Measurements from ENCODE around the gene EEFSEC.

Gene EEFSEC

DNA sequence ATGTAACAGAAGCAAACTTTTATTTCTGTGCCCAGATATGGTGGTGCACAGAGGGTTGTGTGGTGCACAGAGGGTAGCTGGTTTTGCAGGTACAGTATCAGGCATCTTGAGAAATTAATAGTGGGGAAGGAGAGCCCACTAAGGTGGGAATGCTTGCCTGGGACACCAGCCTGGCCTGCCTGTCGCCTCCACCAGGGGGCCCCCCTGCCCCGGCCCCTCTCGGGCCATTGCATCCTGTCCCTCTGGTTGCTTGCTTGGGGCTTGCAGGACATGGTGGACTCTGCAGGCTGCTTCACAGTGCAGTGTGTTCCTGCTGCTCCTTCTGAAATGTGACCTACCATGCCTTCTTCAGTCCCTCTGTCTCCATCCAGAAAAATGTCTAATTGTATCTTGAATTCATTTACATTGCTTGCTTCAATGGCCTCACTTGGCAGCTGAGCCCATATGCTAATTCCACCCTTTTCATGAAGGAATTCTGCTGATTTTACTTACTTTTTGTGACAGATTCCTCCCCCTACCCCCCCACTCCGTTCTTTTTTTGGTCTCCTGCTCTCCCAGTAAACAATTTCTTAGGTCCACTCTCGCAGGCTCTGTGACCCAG lies 73.6 kb downstream of the EEFSEC start:
- no peak overlapping the region for H3K9ac ChIP-seq (ENCODE audit: low read depth, low read length, poor library complexity)
- no peak overlapping the region for H3K4ac ChIP-seq (ENCODE audit: low read length)
- H2BK120ac ChIP-seq (ENCODE audit: low read depth, low read length): no peak overlapping the region
- no peak overlapping the region for H2BK12ac ChIP-seq (ENCODE audit: low read length)
- H3K9me3 ChIP-seq (replicated peaks in 1 of 2; ENCODE audit: control insufficient read depth in 2 of 2, insufficient read depth in 1 of 2, low read depth in 1 of 2, low read length in 2 of 2): peaks cover 8 to 11% of the 10 kb centered on the region in 2 donors
- H2BK5ac ChIP-seq (ENCODE audit: low read length): no peak overlapping the region
- no peak overlapping the region for H3K14ac ChIP-seq (ENCODE audit: low read length)
- no peak overlapping the region for H4K8ac ChIP-seq (ENCODE audit: low read depth, low read length)
- no peaks in the 10 kb centered on the region for H3K79me1 ChIP-seq (ENCODE audit: low read depth, low read length)
- H2AK5ac ChIP-seq (ENCODE audit: low read depth, low read length): no peak overlapping the region
- no peak overlapping the region for H3K27ac ChIP-seq (replicated peaks; ENCODE audit: low read length)
- DNase-seq (ENCODE audit: low spot score): peak; percentile 23
- H3K23ac ChIP-seq (ENCODE audit: low read depth, low read length, poor library complexity): no peak overlapping the region
- no peaks in the 10 kb centered on the region for H3K27me3 ChIP-seq (ENCODE audit: control insufficient read depth in 3 of 3, insufficient read depth in 3 of 3, low read depth in 1 of 3, low read length in 3 of 3)
- no peak overlapping the region for H2BK15ac ChIP-seq (ENCODE audit: low read length)
- peaks cover 11 to 15% of the 10 kb centered on the region in 2 donors for H3K4me1 ChIP-seq (ENCODE audit: control insufficient read depth in 2 of 2, insufficient read depth in 1 of 2, low read depth in 1 of 2, low read length in 2 of 2)
- H3K36me3 ChIP-seq (replicated peaks in 1 of 2; ENCODE audit: control insufficient read depth in 2 of 2, insufficient read depth in 2 of 2, low read length in 2 of 2): no peaks in the 10 kb centered on the region
- no peak overlapping the region for H3K4me2 ChIP-seq (ENCODE audit: insufficient read depth, low read length, poor library complexity, severe bottlenecking)
- H4K91ac ChIP-seq (ENCODE audit: low read depth, low read length, poor library complexity): no peak overlapping the region
- no CpG with 5 or more reads among the region's 5 CpGs for WGBS, 2 donors (ENCODE audit: extremely low coverage in 2 of 2, insufficient read length in 2 of 2, insufficient replicate concordance in 1 of 2)
- H3K4me3 ChIP-seq (ENCODE audit: low read length in 2 of 2): no peak overlapping the region
- H3K18ac ChIP-seq (ENCODE audit: low read length): no peak overlapping the region
- no peak overlapping the region for H2AFZ ChIP-seq (ENCODE audit: low read length)

DNA sequence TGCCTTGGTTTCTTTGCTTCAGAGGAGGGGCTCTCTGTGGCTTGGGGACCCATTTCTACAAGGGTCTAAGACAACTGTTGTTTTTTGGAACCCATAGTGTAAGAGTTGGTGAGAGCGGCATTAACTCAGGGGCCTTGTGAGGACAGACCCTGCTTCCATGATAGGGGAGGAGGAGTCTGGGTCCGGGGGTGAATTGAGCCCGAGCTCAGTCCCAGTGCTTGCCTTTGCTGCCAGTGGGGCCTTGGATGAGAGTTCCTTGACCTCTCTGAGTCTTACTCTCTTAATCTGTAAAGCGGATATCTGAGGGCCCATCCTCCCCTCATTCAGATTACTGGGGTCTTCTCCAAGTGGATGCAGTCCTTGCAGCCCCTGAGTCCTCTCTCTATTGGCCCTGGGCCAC lies 74.2 kb downstream of the EEFSEC start:
- no peak overlapping the region for H3K18ac ChIP-seq (ENCODE audit: low read length)
- H3K79me1 ChIP-seq (ENCODE audit: low read depth, low read length): no peaks in the 10 kb centered on the region
- no peaks in the 10 kb centered on the region for H3K36me3 ChIP-seq (replicated peaks in 1 of 2; ENCODE audit: control insufficient read depth in 2 of 2, insufficient read depth in 2 of 2, low read length in 2 of 2)
- H2BK15ac ChIP-seq (ENCODE audit: low read length): no peak overlapping the region
- H2BK120ac ChIP-seq (ENCODE audit: low read depth, low read length): no peak overlapping the region
- no peak overlapping the region for H3K23ac ChIP-seq (ENCODE audit: low read depth, low read length, poor library complexity)
- H4K91ac ChIP-seq (ENCODE audit: low read depth, low read length, poor library complexity): no peak overlapping the region
- H3K9ac ChIP-seq (ENCODE audit: low read depth, low read length, poor library complexity): no peak overlapping the region
- H3K4ac ChIP-seq (ENCODE audit: low read length): no peak overlapping the region
- peaks cover 11 to 17% of the 10 kb centered on the region in 2 donors for H3K4me1 ChIP-seq (ENCODE audit: control insufficient read depth in 2 of 2, insufficient read depth in 1 of 2, low read depth in 1 of 2, low read length in 2 of 2)
- H3K27me3 ChIP-seq (ENCODE audit: control insufficient read depth in 3 of 3, insufficient read depth in 3 of 3, low read depth in 1 of 3, low read length in 3 of 3): no peaks in the 10 kb centered on the region
- H3K9me3 ChIP-seq (replicated peaks in 1 of 2; ENCODE audit: control insufficient read depth in 2 of 2, insufficient read depth in 1 of 2, low read depth in 1 of 2, low read length in 2 of 2): peaks cover 8 to 11% of the 10 kb centered on the region in 2 donors
- H4K8ac ChIP-seq (ENCODE audit: low read depth, low read length): no peak overlapping the region
- no peak overlapping the region for H3K4me3 ChIP-seq (ENCODE audit: low read length in 2 of 2)
- no peak overlapping the region for H3K27ac ChIP-seq (replicated peaks; ENCODE audit: low read length)
- no CpG with 5 or more reads among the region's 4 CpGs for WGBS, 2 donors (ENCODE audit: extremely low coverage in 2 of 2, insufficient read length in 2 of 2, insufficient replicate concordance in 1 of 2)
- DNase-seq (ENCODE audit: low spot score): no peak
- H2BK5ac ChIP-seq (ENCODE audit: low read length): no peak overlapping the region
- H2BK12ac ChIP-seq (ENCODE audit: low read length): no peak overlapping the region
- no peak overlapping the region for H2AFZ ChIP-seq (ENCODE audit: low read length)
- no peak overlapping the region for H2AK5ac ChIP-seq (ENCODE audit: low read depth, low read length)
- no peak overlapping the region for H3K14ac ChIP-seq (ENCODE audit: low read length)
- H3K4me2 ChIP-seq (ENCODE audit: insufficient read depth, low read length, poor library complexity, severe bottlenecking): no peak overlapping the region

DNA sequence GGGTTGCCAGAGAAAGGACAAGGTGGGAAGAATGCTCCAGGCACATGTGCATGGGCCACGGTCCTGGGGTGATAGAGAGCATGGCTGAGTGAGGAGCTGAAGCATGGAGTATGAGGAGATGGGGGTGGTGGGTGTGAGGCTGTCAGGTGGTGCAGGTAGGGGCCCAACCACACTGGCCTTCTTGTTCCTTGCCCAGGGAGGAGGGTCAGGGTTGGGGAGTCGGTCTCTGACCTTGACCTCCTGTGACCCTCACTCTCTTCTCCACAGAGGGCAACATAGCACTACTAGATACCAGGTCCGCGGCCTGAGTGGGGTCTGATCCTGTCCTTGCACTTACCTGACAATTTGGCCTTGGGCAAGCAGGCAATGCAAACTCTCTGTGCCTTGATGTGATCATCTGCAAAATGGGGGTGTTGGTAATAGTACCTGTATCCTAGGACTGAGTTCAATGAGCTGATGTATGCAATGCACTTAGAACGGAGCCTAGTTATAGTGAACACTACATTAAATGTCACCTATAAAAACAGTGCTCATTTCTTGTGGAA lies 75.2 kb downstream of the EEFSEC start:
- no peak overlapping the region for H3K4me2 ChIP-seq (ENCODE audit: insufficient read depth, low read length, poor library complexity, severe bottlenecking)
- H2AFZ ChIP-seq (ENCODE audit: low read length): no peak overlapping the region
- peak overlapping the region; percentile 1 for H2BK5ac ChIP-seq (ENCODE audit: low read length)
- no peak overlapping the region for H3K4ac ChIP-seq (ENCODE audit: low read length)
- peak overlapping the region; percentile 2 for H3K9ac ChIP-seq (ENCODE audit: low read depth, low read length, poor library complexity)
- no peak overlapping the region for H2BK120ac ChIP-seq (ENCODE audit: low read depth, low read length)
- no CpG with 5 or more reads among the region's 5 CpGs for WGBS, 2 donors (ENCODE audit: extremely low coverage in 2 of 2, insufficient read length in 2 of 2, insufficient replicate concordance in 1 of 2)
- H4K91ac ChIP-seq (ENCODE audit: low read depth, low read length, poor library complexity): no peak overlapping the region
- H4K8ac ChIP-seq (ENCODE audit: low read depth, low read length): no peak overlapping the region
- no peak overlapping the region for H3K18ac ChIP-seq (ENCODE audit: low read length)
- H3K36me3 ChIP-seq (replicated peaks in 1 of 2; ENCODE audit: control insufficient read depth in 2 of 2, insufficient read depth in 2 of 2, low read length in 2 of 2): no peaks in the 10 kb centered on the region
- no peak for DNase-seq (ENCODE audit: low spot score)
- no peak overlapping the region for H2BK15ac ChIP-seq (ENCODE audit: low read length)
- H3K23ac ChIP-seq (ENCODE audit: low read depth, low read length, poor library complexity): no peak overlapping the region
- no peaks in the 10 kb centered on the region for H3K79me1 ChIP-seq (ENCODE audit: low read depth, low read length)
- H3K27ac ChIP-seq (replicated peaks; ENCODE audit: low read length): no peak overlapping the region
- H3K4me3 ChIP-seq (ENCODE audit: low read length in 2 of 2): no peak overlapping the region
- no peak overlapping the region for H2BK12ac ChIP-seq (ENCODE audit: low read length)
- no peaks in the 10 kb centered on the region for H3K27me3 ChIP-seq (ENCODE audit: control insufficient read depth in 3 of 3, insufficient read depth in 3 of 3, low read depth in 1 of 3, low read length in 3 of 3)
- no peak overlapping the region for H3K14ac ChIP-seq (ENCODE audit: low read length)
- no peak overlapping the region for H2AK5ac ChIP-seq (ENCODE audit: low read depth, low read length)
- H3K4me1 ChIP-seq (ENCODE audit: control insufficient read depth in 2 of 2, insufficient read depth in 1 of 2, low read depth in 1 of 2, low read length in 2 of 2): peaks cover 16 to 18% of the 10 kb centered on the region in 2 donors
- peaks cover 0 to 4% of the 10 kb centered on the region in 2 donors for H3K9me3 ChIP-seq (replicated peaks in 1 of 2; ENCODE audit: control insufficient read depth in 2 of 2, insufficient read depth in 1 of 2, low read depth in 1 of 2, low read length in 2 of 2)

DNA sequence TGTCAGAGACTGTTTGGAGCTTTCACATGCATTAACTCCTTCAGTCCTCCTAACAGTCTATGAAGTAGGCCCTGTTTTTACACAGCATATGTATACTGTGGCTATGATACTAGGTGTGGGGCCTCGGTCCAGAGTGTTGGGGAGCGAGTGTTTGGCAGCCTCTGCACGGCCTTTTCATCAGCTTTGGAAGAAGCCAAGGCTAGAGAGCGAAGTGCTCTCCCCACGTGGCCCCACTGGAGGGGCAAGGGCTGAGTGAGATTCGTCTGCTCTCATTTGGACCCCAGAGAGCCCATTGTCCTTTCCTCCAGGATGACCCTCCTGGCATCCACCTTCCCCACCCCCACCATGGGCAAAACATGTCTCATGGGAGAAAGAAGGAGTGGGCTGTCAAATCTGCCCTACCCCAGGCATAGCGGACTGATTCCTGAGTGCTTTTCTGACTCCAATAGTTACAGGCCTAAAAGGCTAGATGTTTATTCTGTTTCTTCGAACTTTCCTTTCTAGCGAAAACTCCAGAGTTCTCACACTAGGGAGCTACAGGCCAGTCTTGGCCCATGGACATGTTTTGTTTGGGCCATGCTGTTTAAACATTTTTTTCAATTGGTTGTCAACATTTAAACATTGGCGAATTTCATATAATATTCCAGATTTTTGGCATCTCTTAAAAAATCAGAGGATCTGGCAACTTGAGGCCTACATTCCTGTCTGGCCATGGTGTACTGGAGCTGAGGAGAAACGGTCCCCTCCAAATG lies 76.0 kb downstream of the EEFSEC start:
- no CpG with 5 or more reads among the region's 11 CpGs for WGBS, 2 donors (ENCODE audit: extremely low coverage in 2 of 2, insufficient read length in 2 of 2, insufficient replicate concordance in 1 of 2)
- Histone ChIP-seq H4K8ac (ENCODE audit: low read depth, low read length) (no peak overlapping the region), H3K23ac (ENCODE audit: low read depth, low read length, poor library complexity) (no peak overlapping the region), H2BK120ac (ENCODE audit: low read depth, low read length) (no peak overlapping the region), H2AFZ (ENCODE audit: low read length) (no peak overlapping the region), H2BK15ac (ENCODE audit: low read length) (no peak overlapping the region), H3K14ac (ENCODE audit: low read length) (no peak overlapping the region), H3K79me1 (ENCODE audit: low read depth, low read length) (no peaks in the 10 kb centered on the region), H3K27me3 (ENCODE audit: control insufficient read depth in 3 of 3, insufficient read depth in 3 of 3, low read depth in 1 of 3, low read length in 3 of 3) (no peaks in the 10 kb centered on the region), H3K18ac (ENCODE audit: low read length) (no peak overlapping the region), H2AK5ac (ENCODE audit: low read depth, low read length) (no peak overlapping the region), H3K4ac (ENCODE audit: low read length) (no peak overlapping the region), H3K36me3 (replicated peaks in 1 of 2; ENCODE audit: control insufficient read depth in 2 of 2, insufficient read depth in 2 of 2, low read length in 2 of 2) (no peaks in the 10 kb centered on the region), H3K9me3 (replicated peaks in 1 of 2; ENCODE audit: control insufficient read depth in 2 of 2, insufficient read depth in 1 of 2, low read depth in 1 of 2, low read length in 2 of 2) (peaks cover 0 to 2% of the 10 kb centered on the region in 2 donors), H3K4me1 (ENCODE audit: control insufficient read depth in 2 of 2, insufficient read depth in 1 of 2, low read depth in 1 of 2, low read length in 2 of 2) (peaks cover 16 to 18% of the 10 kb centered on the region in 2 donors), H2BK5ac (ENCODE audit: low read length) (no peak overlapping the region), H4K91ac (ENCODE audit: low read depth, low read length, poor library complexity) (no peak overlapping the region), H3K27ac (replicated peaks; ENCODE audit: low read length) (no peak overlapping the region), H3K4me3 (ENCODE audit: low read length in 2 of 2) (no peak overlapping the region), H3K9ac (ENCODE audit: low read depth, low read length, poor library complexity) (no peak overlapping the region), H2BK12ac (ENCODE audit: low read length) (no peak overlapping the region), H3K4me2 (ENCODE audit: insufficient read depth, low read length, poor library complexity, severe bottlenecking) (no peak overlapping the region)
- no peak for DNase-seq (ENCODE audit: low spot score)
